ENCODE results near the gene CGN.

GRCh38 chr1:151504252-151504651, 6.9 kb upstream of the CGN start:
- no peak for TF ChIP-seq POLR2A (IDR thresholded peaks at IDR 0.05)
- TF ChIP-seq, protein P1, sequence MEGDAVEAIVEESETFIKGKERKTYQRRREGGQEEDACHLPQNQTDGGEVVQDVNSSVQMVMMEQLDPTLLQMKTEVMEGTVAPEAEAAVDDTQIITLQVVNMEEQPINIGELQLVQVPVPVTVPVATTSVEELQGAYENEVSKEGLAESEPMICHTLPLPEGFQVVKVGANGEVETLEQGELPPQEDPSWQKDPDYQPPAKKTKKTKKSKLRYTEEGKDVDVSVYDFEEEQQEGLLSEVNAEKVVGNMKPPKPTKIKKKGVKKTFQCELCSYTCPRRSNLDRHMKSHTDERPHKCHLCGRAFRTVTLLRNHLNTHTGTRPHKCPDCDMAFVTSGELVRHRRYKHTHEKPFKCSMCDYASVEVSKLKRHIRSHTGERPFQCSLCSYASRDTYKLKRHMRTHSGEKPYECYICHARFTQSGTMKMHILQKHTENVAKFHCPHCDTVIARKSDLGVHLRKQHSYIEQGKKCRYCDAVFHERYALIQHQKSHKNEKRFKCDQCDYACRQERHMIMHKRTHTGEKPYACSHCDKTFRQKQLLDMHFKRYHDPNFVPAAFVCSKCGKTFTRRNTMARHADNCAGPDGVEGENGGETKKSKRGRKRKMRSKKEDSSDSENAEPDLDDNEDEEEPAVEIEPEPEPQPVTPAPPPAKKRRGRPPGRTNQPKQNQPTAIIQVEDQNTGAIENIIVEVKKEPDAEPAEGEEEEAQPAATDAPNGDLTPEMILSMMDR (IDR thresholded peaks at IDR 0.05) = no peak

Measured in vagina (tissue), 2 donors.